ENCODE results near the gene KREMEN1.
"Not testable (repeated sequence)": the region's sequence is repeated elsewhere in the genome, so short reads cannot be mapped to it uniquely, and the experiment has no call there.

Gene KREMEN1

GRCh38 chr22:29080106-29080975 is 7.5 kb downstream of the KREMEN1 start:
- H3K4me3 ChIP-seq (ENCODE audit: low read depth, low read length): no peak overlapping the region
- no peak for TF ChIP-seq CTCF (IDR thresholded peaks at IDR 0.05; ENCODE audit: low read depth, low read length)

GRCh38 chr22:29081517-29082236 is 8.8 kb downstream of the KREMEN1 start:
- H3K4me3 ChIP-seq (ENCODE audit: low read depth, low read length): no peak overlapping the region
- no peak for TF ChIP-seq CTCF (IDR thresholded peaks at IDR 0.05; ENCODE audit: low read depth, low read length)

- TF ChIP-seq CTCF (IDR thresholded peaks at IDR 0.05; ENCODE audit: low read depth, low read length): no peak
- H3K4me3 ChIP-seq (ENCODE audit: low read depth, low read length): no peak overlapping the region
These were observed 10.2 kb downstream of the KREMEN1 start for GRCh38 chr22:29082826-29083545.

GRCh38 chr22:29083576-29083932 is 10.7 kb downstream of the KREMEN1 start:
- not testable (repeated sequence) for H3K4me3 ChIP-seq (ENCODE audit: low read depth, low read length)

GRCh38 chr22:29083933-29084591 is 11.2 kb downstream of the KREMEN1 start:
- TF ChIP-seq CTCF (IDR thresholded peaks at IDR 0.05; ENCODE audit: low read depth, low read length): no peak
- H3K4me3 ChIP-seq (ENCODE audit: low read depth, low read length): no peak overlapping the region

- TF ChIP-seq CTCF (IDR thresholded peaks at IDR 0.05; ENCODE audit: low read depth, low read length): no peak
- no peak overlapping the region for H3K4me3 ChIP-seq (ENCODE audit: low read depth, low read length)
These were observed 14.2 kb downstream of the KREMEN1 start for GRCh38 chr22:29087012-29087411.

GRCh38 chr22:29088809-29089208 is 16.0 kb downstream of the KREMEN1 start:
- no peak for TF ChIP-seq CTCF (IDR thresholded peaks at IDR 0.05; ENCODE audit: low read depth, low read length)

More at GRCh38 chr22:29088809-29089208, 16.0 kb downstream of the KREMEN1 start:
- no peak overlapping the region for H3K4me3 ChIP-seq (ENCODE audit: low read depth, low read length)

All from WI38 (cell line).